Tracheal epithelial cell (primary cell): ENCODE results near the gene TTC21A. TPM values are rescaled to one million over a fixed set of nuclear protein-coding genes. Genes with fewer than 3 reads are reported as not detected.

Experiments
- total RNA-seq: library from RNA; depleted of rRNA; stranded (reverse); fragments of >200 nt; gene quantifications from 2 replicates; pipeline ENCODE4 v1.2.1, GENCODE V29; 2014

The TTC21A gene
- 2.7 and 5.5 TPM in 2 replicates for total RNA-seq

GRCh38 chr3:39107388-39108199 lies at the start of gene TTC21A, which contains the start of gene GORASP1:
TSS of gene TTC21A (plus strand) at chr3:39107680. CDS start at chr3:39107838, 158 bp downstream.
TSS of gene GORASP1 (minus strand) at chr3:39107627. CDS start at chr3:39107541, 86 bp downstream.

Other genes starting within 250 kb of the TTC21A start
- under 0.01 TPM in 1 of 2 replicates, not detected in the other for gene SCN11A, start 55.7 kb upstream of the TTC21A start, total RNA-seq
- 22.4 and 28.2 TPM in 2 replicates for gene WDR48, start 55.7 kb upstream of the TTC21A start, total RNA-seq
- 27.7 and 32.6 TPM in 2 replicates for gene GORASP1, start 53 bp upstream of the TTC21A start, total RNA-seq
- 4.9 and 14.2 TPM in 2 replicates for gene CSRNP1, start 45.9 kb downstream of the TTC21A start, total RNA-seq
- gene XIRP1, start 84.9 kb downstream of the TTC21A start, total RNA-seq: under 0.01 TPM in 1 of 2 replicates, not detected in the other
- gene CX3CR1, start 172.4 kb downstream of the TTC21A start, total RNA-seq: under 0.01 TPM in 1 of 2 replicates, not detected in the other
- not detected in 2 replicates for gene CCR8, start 222.0 kb downstream of the TTC21A start, total RNA-seq